H1 (cell line): Measurements from ENCODE around the gene RABL2B. TPM values are rescaled to one million over a fixed set of nuclear protein-coding genes. Genes with fewer than 3 reads are reported as not detected.
A peak's percentile ranks its signal among the peaks of the same experiment; 100 is the strongest.

Source experiments
- CTCF ChIA-PET: fragments of 300-600 bp; sonication (Branson Sonifier 250); formaldehyde crosslinking; loops from one replicate; lab custom pipeline; 2021; ENCODE audit not compliant: partially characterized antibody; lab: Charles Lee
- POLR2A ChIA-PET: fragments of 300-600 bp; sonication (Branson Sonifier 250); formaldehyde crosslinking; loops from one replicate; lab custom pipeline; 2021; ENCODE audit warnings: inconsistent platforms; ENCODE audit not compliant: partially characterized antibody; lab: Charles Lee
- DNase-seq, 2 experiments: peaks; one replicate each; pipeline versions ENCODE4 v3.0.0 to v3.0.0-alpha.2; 2010 to 2022; ENCODE audit warnings: low spot score in 2 of 2, low read depth in 1 of 2, mixed read lengths in 1 of 2
- FAIRE-seq: peaks from 2 replicates; lab custom pipeline; 2011; peaks lifted over from hg19 to GRCh38; lab: Jason Lieb, UNC
- H2AFZ ChIP-seq: 2 replicates; pipeline ENCODE4 v1.8.1; 2012; ENCODE audit warnings: low read length, inconsistent platforms
- H2AK5ac ChIP-seq: 2 replicates; pipeline ENCODE4 v1.6.1; 2013; ENCODE audit warnings: low read depth, low read length
- H2BK120ac ChIP-seq: replicated peaks from 2 replicates; pipeline ENCODE3; 2013; ENCODE audit warnings: low read depth, low read length, inconsistent platforms
- H2BK12ac ChIP-seq: 2 replicates; pipeline ENCODE4 v1.6.1; 2013; ENCODE audit warnings: low read depth, low read length
- H2BK15ac ChIP-seq: 2 replicates; pipeline ENCODE4 v1.6.1; 2013; ENCODE audit warnings: low read length
- H2BK20ac ChIP-seq: 2 replicates; pipeline ENCODE4 v1.6.1; 2013; ENCODE audit warnings: low read length
- H2BK5ac ChIP-seq: 2 replicates; pipeline ENCODE4 v1.6.1; 2013; ENCODE audit warnings: low read depth, low read length
- H3K14ac ChIP-seq: 2 replicates; pipeline ENCODE4 v1.6.1; 2013; ENCODE audit warnings: inconsistent platforms; ENCODE audit not compliant: insufficient read length
- H3K18ac ChIP-seq: 2 replicates; pipeline ENCODE4 v1.6.1; 2013; ENCODE audit warnings: low read length; ENCODE audit errors: extremely low read depth
- H3K23ac ChIP-seq: 2 replicates; pipeline ENCODE4 v1.6.1; 2013; ENCODE audit warnings: inconsistent platforms; ENCODE audit not compliant: insufficient read length
- H3K23me2 ChIP-seq: 2 replicates; pipeline ENCODE4 v1.6.1; 2013; ENCODE audit warnings: low read depth, low read length
- H3K27ac ChIP-seq: 2 replicates; pipeline ENCODE4 v1.6.1; 2011; ENCODE audit warnings: low read depth, low read length, inconsistent platforms
- H3K27me3 ChIP-seq, 4 experiments: replicated peaks in 1 of 4; 1 replicate in 1 of 4; 2 replicates in 3 of 4; pipeline versions ENCODE4 v1.6.1 to v1.8.1; 2011 to 2013; ENCODE audit warnings: low read length in 3 of 4, mild to moderate bottlenecking in 3 of 4, inconsistent platforms in 2 of 4, mixed read lengths in 2 of 4, moderate library complexity in 1 of 4; ENCODE audit not compliant: control insufficient read depth in 3 of 4, insufficient read depth in 3 of 4; ENCODE audit errors: extremely low read depth in 1 of 4
- H3K36me3 ChIP-seq, 4 experiments: 2 replicates each; pipeline versions ENCODE4 v1.6.1 to v1.8.1; 2011 to 2013; ENCODE audit warnings: mild to moderate bottlenecking in 4 of 4, low read length in 3 of 4, moderate library complexity in 2 of 4, control low read depth in 1 of 4, inconsistent platforms in 1 of 4; ENCODE audit not compliant: insufficient read depth in 4 of 4, control insufficient read depth in 2 of 4
- H3K4ac ChIP-seq: replicated peaks from 2 replicates; pipeline ENCODE3; 2013; ENCODE audit warnings: low read length, low read depth, mixed read lengths, inconsistent platforms; ENCODE audit not compliant: insufficient read length
- H3K4me1 ChIP-seq, 4 experiments: replicated peaks in 1 of 4; 1 replicate in 1 of 4; 2 replicates in 3 of 4; pipeline versions ENCODE4 v1.6.1 to v1.8.1; 2011 to 2013; ENCODE audit warnings: low read length in 3 of 4, inconsistent platforms in 2 of 4, mixed read lengths in 1 of 4; ENCODE audit not compliant: insufficient read depth in 4 of 4, control insufficient read depth in 3 of 4
- H3K4me2 ChIP-seq, 2 experiments: 2 replicates each; pipeline versions ENCODE4 v1.6.1 to v1.8.1; 2011 to 2013; ENCODE audit warnings: low read depth in 2 of 2, low read length in 2 of 2, control low read depth in 1 of 2, inconsistent platforms in 1 of 2, mild to moderate bottlenecking in 1 of 2; ENCODE audit not compliant: insufficient read depth in 1 of 2
- H3K4me3 ChIP-seq, 4 experiments: fragments of 200-600, 300-600 bp in 1 of 4; sonication (generic), shearing (Covaris generic), sonication (Bioruptor Twin) in 1 of 4; 2 replicates each; pipeline versions ENCODE4 v1.5.1 to v1.8.1; 2011 to 2016; ENCODE audit warnings: low read length in 4 of 4, low read depth in 3 of 4, control low read depth in 2 of 4, inconsistent platforms in 2 of 4, mild to moderate bottlenecking in 2 of 4, mixed read lengths in 1 of 4, moderate library complexity in 1 of 4; ENCODE audit not compliant: insufficient read depth in 2 of 4; ENCODE audit errors: extremely low read depth in 1 of 4
- H3K56ac ChIP-seq: replicated peaks from 2 replicates; pipeline ENCODE3; 2013; ENCODE audit warnings: low read depth, mild to moderate bottlenecking, mixed read lengths, low read length, inconsistent platforms; ENCODE audit not compliant: insufficient read length
- H3K79me1 ChIP-seq: 2 replicates; pipeline ENCODE4 v1.6.1; 2013; ENCODE audit warnings: low read depth, low read length, control low read depth
- H3K79me2 ChIP-seq, 2 experiments: 2 replicates each; pipeline versions ENCODE4 v1.6.1 to v1.8.1; 2012 to 2013; ENCODE audit warnings: low read length in 2 of 2, mild to moderate bottlenecking in 2 of 2, inconsistent platforms in 1 of 2; ENCODE audit not compliant: insufficient read depth in 2 of 2, control insufficient read depth in 1 of 2
- H3K9ac ChIP-seq, 4 experiments: replicated peaks in 1 of 4; 1 replicate in 1 of 4; 2 replicates in 3 of 4; pipeline versions ENCODE4 v1.6.1 to v1.8.1; 2011 to 2013; ENCODE audit warnings: low read depth in 3 of 4, low read length in 3 of 4, control low read depth in 2 of 4, mild to moderate bottlenecking in 2 of 4, moderate library complexity in 2 of 4, inconsistent platforms in 1 of 4; ENCODE audit errors: extremely low read depth in 1 of 4
- H3K9me3 ChIP-seq, 2 experiments: 2 replicates each; pipeline versions ENCODE4 v1.6.1 to v1.8.1; 2012 to 2013; ENCODE audit warnings: mild to moderate bottlenecking in 2 of 2, moderate library complexity in 2 of 2, control low read depth in 1 of 2, inconsistent platforms in 1 of 2, low read depth in 1 of 2, low read length in 1 of 2, mixed read lengths in 1 of 2; ENCODE audit not compliant: insufficient read depth in 2 of 2
- H4K20me1 ChIP-seq, 2 experiments: replicated peaks in 1 of 2; 2 replicates each; pipeline versions ENCODE3 to v1.8.1; 2011 to 2013; ENCODE audit warnings: inconsistent platforms in 2 of 2, low read length in 2 of 2, mild to moderate bottlenecking in 1 of 2; ENCODE audit not compliant: insufficient read depth in 2 of 2, control insufficient read depth in 1 of 2
- H4K5ac ChIP-seq: 2 replicates; pipeline ENCODE4 v1.6.1; 2013; ENCODE audit warnings: low read length, low read depth, mixed read lengths, inconsistent platforms; ENCODE audit not compliant: insufficient read length
- H4K8ac ChIP-seq: 2 replicates; pipeline ENCODE4 v1.8.0; 2013; ENCODE audit warnings: mild to moderate bottlenecking, moderate library complexity, low read length, inconsistent platforms; ENCODE audit not compliant: insufficient read depth; ENCODE audit errors: extremely low read depth
- H4K91ac ChIP-seq: replicated peaks from 2 replicates; pipeline ENCODE3; 2013; ENCODE audit warnings: low read length, mixed read lengths, inconsistent platforms; ENCODE audit not compliant: insufficient read length
- ATF3 ChIP-seq: IDR thresholded peaks from 2 replicates; pipeline ENCODE4 v1.6.1; 2011; ENCODE audit warnings: low read depth, mild to moderate bottlenecking, low read length; ENCODE audit not compliant: insufficient read depth
- BACH1 ChIP-seq: IDR thresholded peaks from 2 replicates; pipeline ENCODE4 v1.6.1; 2012; ENCODE audit warnings: low read length, improper control_type of control experiment
- CBX8 ChIP-seq: fragments of 300-800, 300-1000 bp; sonication (generic); IDR thresholded peaks from 2 replicates; pipeline ENCODE4 v1.7.1; 2016; ENCODE audit warnings: low read depth, low read length, borderline replicate concordance
- HDAC2 ChIP-seq, 2 experiments: fragments of 300-600 bp in 1 of 2; sonication (generic) in 1 of 2; IDR thresholded peaks; 2 replicates each; pipeline ENCODE4 v1.6.1; 2011 to 2012; ENCODE audit warnings: low read depth in 2 of 2, low read length in 2 of 2, mild to moderate bottlenecking in 2 of 2, moderate library complexity in 2 of 2, borderline replicate concordance in 1 of 2, inconsistent platforms in 1 of 2
- HDAC6 ChIP-seq: IDR thresholded peaks from one replicate; pipeline ENCODE4 v1.7.1; 2012; ENCODE audit warnings: low read depth, mild to moderate bottlenecking, inconsistent platforms, low read length, moderate library complexity
- NANOG ChIP-seq: IDR thresholded peaks from 2 replicates; pipeline ENCODE4 v1.6.1; 2011; ENCODE audit warnings: low read length, low read depth, mild to moderate bottlenecking, inconsistent platforms; ENCODE audit not compliant: insufficient read depth, poor library complexity, severe bottlenecking
- NRF1 ChIP-seq: IDR thresholded peaks from 2 replicates; pipeline ENCODE4 v1.6.1; 2011; ENCODE audit warnings: mild to moderate bottlenecking, low read depth, low read length, improper control_type of control experiment
- RAD21 ChIP-seq, 2 experiments: IDR thresholded peaks in 1 of 2; conservative IDR thresholded peaks in 1 of 2; 2 replicates each; pipeline ENCODE4 v1.6.1; 2011; ENCODE audit warnings: low read depth in 2 of 2, low read length in 2 of 2, improper control_type of control experiment in 1 of 2, inconsistent platforms in 1 of 2, mild to moderate bottlenecking in 1 of 2, moderate library complexity in 1 of 2
- SP1 ChIP-seq: IDR thresholded peaks from 2 replicates; pipeline ENCODE4 v1.6.1; 2011; ENCODE audit warnings: low read depth, low read length
- TAF7 ChIP-seq: optimal IDR thresholded peaks from 2 replicates; pipeline ENCODE3; 2011; ENCODE audit warnings: low read depth, mild to moderate bottlenecking, inconsistent platforms, low read length, moderate library complexity, borderline replicate concordance
- TBP ChIP-seq: IDR thresholded peaks from 2 replicates; pipeline ENCODE4 v1.6.1; 2011; ENCODE audit warnings: low read depth, low read length, improper control_type of control experiment
- WGBS, 2 experiments: shearing (Covaris generic) in 1 of 2; methylation state at CpG; one replicate each; pipeline versions ENCODE4 v1.1.6 to v1.1.7; 2013 to 2015; ENCODE audit warnings: low lambda C conversion rate in 2 of 2, mixed read lengths in 2 of 2, inconsistent platforms in 1 of 2, low coverage in 1 of 2, missing lambda C conversion rate in 1 of 2; ENCODE audit not compliant: insufficient replicate concordance in 2 of 2, insufficient coverage in 1 of 2, insufficient read length in 1 of 2; ENCODE audit errors: extremely low coverage in 1 of 2, missing lambda C conversion rate in 1 of 2; 5-methylcytosine and 5-hydroxymethylcytosine counted together
- polyA plus RNA-seq, 7 experiments: library from polyadenylated mRNA; depleted of rRNA in 3 of 7; stranded (reverse) in 5 of 7; unstranded in 2 of 7; fragments of >200 nt in 5 of 7; fragments of 200-250 nt in 2 of 7; gene quantifications; 1 replicate in 5 of 7; 2 replicates in 1 of 7; 4 replicates in 1 of 7; pipeline versions ENCODE4 v1.2.1 to v1.2.3, GENCODE V29; 2011 to 2013; ENCODE audit warnings: missing spikeins in 2 of 7, mixed read lengths in 2 of 7
- total RNA-seq: library from RNA; stranded (reverse); fragmentation: NEBNext Ultra II Directional; extraction: Animal tissue kit (Norgen Biotek cat#: 25700); gene quantifications from 2 replicates; pipeline ENCODE4 v1.2.1, GENCODE V29; 2021

Gene RABL2B
- total and polyA plus RNA-seq, 2 of the 8 experiments (the other 6 are each of a cell fraction or from before 2014, with no cell fraction given), result 16.2 to 26.5 TPM

GRCh38 chr22:50726643-50727340, 56.6 kb downstream of the RABL2B start:
- Histone ChIP-seq H3K4me1 (peaks cover 0 to 3% (median 0%) of the 10 kb centered on the region in 4 experiments; a peak in 1 of 7 replicates), H2AK5ac (no peak overlapping the region), H3K79me1 (no peaks in the 10 kb centered on the region), H4K8ac (no peak overlapping the region; the same call in 1 of the 2 replicates), H2AFZ (no peak overlapping the region), H3K14ac (no peak overlapping the region), H2BK12ac (no peak overlapping the region), H3K56ac (no peak overlapping the region), H4K91ac (no peak overlapping the region), H3K79me2 (no peaks in the 10 kb centered on the region), H3K4ac (no peak overlapping the region), H3K27me3 (peaks cover 23 to 55% (median 45%) of the 10 kb centered on the region in 4 experiments), H3K23ac (no peak overlapping the region), H3K4me3 (no peak overlapping the region), H3K9me3 (no peaks in the 10 kb centered on the region), H3K9ac (no peak overlapping the region), H4K5ac (no peak overlapping the region), H2BK20ac (no peak overlapping the region), H4K20me1 (peaks cover 13 to 28% of the 10 kb centered on the region in 2 experiments), H3K4me2 (no peak overlapping the region), H2BK5ac (no peak overlapping the region), H2BK15ac (no peak overlapping the region), H3K18ac (no peak overlapping the region), H3K27ac (no peak overlapping the region), H3K36me3 (peaks cover 0 to 3% (median 1%) of the 10 kb centered on the region in 4 experiments; a peak in 3 of 8 replicates), H3K23me2 (no peaks in the 10 kb centered on the region; the same call in none of the 2 replicates), H2BK120ac (no peak overlapping the region)
- FAIRE-seq (no peak), DNase-seq (no peak)
- CTCF ChIA-PET, result interaction anchor here (0.6 to 3.2 kb wide), 6 partner anchors 27 to 591 kb away, joined by 3 to 14 read pairs (median 6); no protein-coding TSS in a partner anchor
- WGBS, 2 experiments, result 92% methylated on average over 13 of the region's 14 CpGs; no CpG with 5 or more reads in 1 of the 2 experiments
- POLR2A ChIA-PET, result no interaction called here
- TF ChIP-seq SP1 (no peak), TBP (no peak), RAD21 (IDR thresholded peaks at IDR 0.05 in 1 of 2, conservative IDR thresholded peaks at IDR 0.05 in 1 of 2; ENCODE audit: low read depth in 2 of 2, low read length in 2 of 2) (peak in 1 of 2 experiments; percentile 19; a peak in 1 of 4 replicates), HDAC6 (no peak), TAF7 (no peak), NRF1 (no peak), BACH1 (no peak), ATF3 (no peak), CBX8 (no peak), NANOG (no peak), HDAC2 (IDR thresholded peaks at IDR 0.05; ENCODE audit: borderline replicate concordance in 1 of 2, low read depth in 2 of 2, low read length in 2 of 2) (no peak)
